SK-N-DZ (cell line): Measurements from ENCODE around the gene BCL2A1. TPM values are rescaled to one million over a fixed set of nuclear protein-coding genes. Genes with fewer than 3 reads are reported as not detected.
"Not testable (repeated sequence)": the region's sequence is repeated elsewhere in the genome, so short reads cannot be mapped to it uniquely, and the experiment has no call there.

Source experiments
- DNase-seq: peaks from one replicate; pipeline ENCODE4 v3.0.0-alpha.2; 2015; ENCODE audit warnings: low spot score
- polyA plus RNA-seq, 2 experiments: library from polyadenylated mRNA; depleted of rRNA; stranded (reverse); fragments of >200 nt; gene quantifications; 2 replicates each; pipeline ENCODE4 v1.2.3, GENCODE V29; 2014

Gene BCL2A1
- not detected in 2 replicates for polyA plus RNA-seq (2014; cell fraction: cytosol; rRNA removed)
- polyA plus RNA-seq (2014; cell fraction: nucleus; rRNA removed): not detected in 2 replicates

GRCh38 chr15:79970624-79971434 lies at the start of gene BCL2A1:
Gene BCL2A1 (minus strand): TSS chr15:79971196. CDS start chr15:79971119, 77 bp downstream.
- DNase-seq: no peak

- no peak for DNase-seq
Measured at GRCh38 chr15:80020731-80021130, 49.7 kb upstream of the BCL2A1 start.

- not testable (repeated sequence) for DNase-seq
Measured at GRCh38 chr15:80020149-80020548, 49.2 kb upstream of the BCL2A1 start.

GRCh38 chr15:80019168-80019745 lies 48.3 kb upstream of the BCL2A1 start:
- no peak for DNase-seq

- DNase-seq: not testable (repeated sequence)
Measured at GRCh38 chr15:80017139-80017538, 46.1 kb upstream of the BCL2A1 start.

- DNase-seq: not testable (repeated sequence)
Measured at GRCh38 chr15:80016506-80016905, 45.5 kb upstream of the BCL2A1 start.

- no peak for DNase-seq
Measured at GRCh38 chr15:80015156-80015555, 44.2 kb upstream of the BCL2A1 start.

- not testable (repeated sequence) for DNase-seq
Measured at GRCh38 chr15:80014186-80014585, 43.2 kb upstream of the BCL2A1 start.

- no peak for DNase-seq
Measured at GRCh38 chr15:80012060-80012726, 41.2 kb upstream of the BCL2A1 start.

- DNase-seq: no peak
Measured at GRCh38 chr15:80011596-80011995, 40.6 kb upstream of the BCL2A1 start.

GRCh38 chr15:80011041-80011523 lies 40.1 kb upstream of the BCL2A1 start:
- not testable (repeated sequence) for DNase-seq

GRCh38 chr15:80010131-80010673 lies 39.2 kb upstream of the BCL2A1 start:
- no peak for DNase-seq

GRCh38 chr15:80007532-80007931 lies 36.5 kb upstream of the BCL2A1 start:
- DNase-seq: no peak

GRCh38 chr15:80006946-80007345 lies 36.0 kb upstream of the BCL2A1 start:
- no peak for DNase-seq

GRCh38 chr15:80003934-80004472 lies 33.0 kb upstream of the BCL2A1 start:
- DNase-seq: no peak

- DNase-seq: no peak
Measured at GRCh38 chr15:80003171-80003570, 32.2 kb upstream of the BCL2A1 start.

- no peak for DNase-seq
Measured at GRCh38 chr15:80002267-80002666, 31.3 kb upstream of the BCL2A1 start.

GRCh38 chr15:79994615-79995014 lies 23.6 kb upstream of the BCL2A1 start:
- DNase-seq: no peak

GRCh38 chr15:79991826-79992225 lies 20.8 kb upstream of the BCL2A1 start:
- DNase-seq: no peak

GRCh38 chr15:79990997-79991334 lies 20.0 kb upstream of the BCL2A1 start:
- no peak for DNase-seq

- no peak for DNase-seq
Measured at GRCh38 chr15:79990280-79990996, 19.4 kb upstream of the BCL2A1 start.
